Lung (tissue), 12 donors: ENCODE data around the gene POLA1. TPM values are rescaled to one million over a fixed set of nuclear protein-coding genes. Genes with fewer than 3 reads are reported as not detected.

Experiments used
- ATAC-seq: fragments of 200-7000 bp; cut with Tn5 transposase; one replicate; pipeline ENCODE4 v1.9.1; 2020; ENCODE audit warnings: moderate number of reproducible peaks; ENCODE audit not compliant: insufficient read depth, low FRiP score
- DNase-seq, 3 donors: peaks; one replicate each; pipeline ENCODE4 v3.0.0-alpha.2; 2013 to 2017
- H3K27ac ChIP-seq, 2 donors: one replicate each; pipeline ENCODE4 v1.5.1; 2013; ENCODE audit warnings: mild to moderate bottlenecking in 2 of 2, moderate library complexity in 2 of 2, control low read depth in 1 of 2, inconsistent platforms in 1 of 2, low read depth in 1 of 2, low read length in 1 of 2
- H3K27me3 ChIP-seq, 3 donors: one replicate each; pipeline ENCODE4 v1.5.1; 2013; ENCODE audit warnings: low read length in 2 of 3; ENCODE audit not compliant: control insufficient read depth in 3 of 3, insufficient read depth in 3 of 3
- H3K36me3 ChIP-seq, 4 donors: one replicate each; pipeline ENCODE4 v1.5.1; 2013; ENCODE audit warnings: low read length in 4 of 4, mild to moderate bottlenecking in 1 of 4, moderate library complexity in 1 of 4; ENCODE audit not compliant: control insufficient read depth in 4 of 4, insufficient read depth in 4 of 4
- H3K4me1 ChIP-seq, 5 donors: one replicate each; pipeline ENCODE4 v1.5.1; 2013; ENCODE audit warnings: low read length in 5 of 5, mild to moderate bottlenecking in 2 of 5, moderate library complexity in 1 of 5; ENCODE audit not compliant: control insufficient read depth in 5 of 5, insufficient read depth in 5 of 5
- H3K4me3 ChIP-seq: one replicate; pipeline ENCODE4 v1.5.1; 2013; ENCODE audit warnings: mild to moderate bottlenecking, control low read depth, moderate library complexity
- H3K9ac ChIP-seq, 2 donors: one replicate each; pipeline ENCODE4 v1.5.1; 2013; ENCODE audit warnings: low read length in 2 of 2, control low read depth in 1 of 2; ENCODE audit not compliant: insufficient read depth in 1 of 2
- H3K9me3 ChIP-seq, 4 donors: one replicate each; pipeline ENCODE4 v1.5.1; 2013; ENCODE audit warnings: low read length in 3 of 4, mild to moderate bottlenecking in 1 of 4, moderate library complexity in 1 of 4; ENCODE audit not compliant: control insufficient read depth in 4 of 4, insufficient read depth in 3 of 4
- CTCF ChIP-seq: IDR thresholded peaks from 2 replicates; pipeline ENCODE4 v1.5.1; 2012; ENCODE audit warnings: mild to moderate bottlenecking; ENCODE audit errors: control extremely low read depth, extremely low read depth
- WGBS, 2 donors: extraction: QIAGEN DNeasy Blood & Tissue Kit; methylation state at CpG; one replicate each; pipeline ENCODE4 v1.1.7; 2013; 5-methylcytosine and 5-hydroxymethylcytosine counted together
- polyA plus RNA-seq, 2 donors: library from polyadenylated mRNA; stranded (reverse); fragments of 200-250 nt; gene quantifications; one replicate each; pipeline ENCODE4 v1.2.1, GENCODE V29; 2013
- total RNA-seq, 2 donors: library from RNA; depleted of rRNA in 1 of 2; stranded (reverse); fragments of >200 nt in 1 of 2; gene quantifications; one replicate each; pipeline ENCODE4 v1.2.1, GENCODE V29; 2014 to 2021
- donor health status: control.
- donor health status: control.
- donor health status: Bipolar disorder and iron deficiency.
- donor health status: healthy.
- donor health status: DM: yes; HTN: yes; CAD: no.

Gene POLA1
- total and polyA plus RNA-seq, 4 donors, result 2.4 to 18.7 (median 6.1) TPM

- no peak overlapping the region for H3K27ac ChIP-seq
- TF ChIP-seq CTCF, result no peak
- H3K9me3 ChIP-seq, result peaks cover 0 to 2% (median 0%) of the 10 kb centered on the region in 4 donors
- no peak overlapping the region for H3K4me3 ChIP-seq
- no peaks in the 10 kb centered on the region for H3K27me3 ChIP-seq
- no peak for DNase-seq
- H3K9ac ChIP-seq, result no peak overlapping the region
- no peaks in the 10 kb centered on the region for H3K36me3 ChIP-seq
- no peaks in the 10 kb centered on the region for H3K4me1 ChIP-seq
- 72 to 100% methylated on average over 5 of the region's 5 CpGs for WGBS, 2 donors
- ATAC-seq, result no peak
Measured at GRCh38 chrX:24969812-24970211, 276.1 kb downstream of the POLA1 start.

- DNase-seq (no peak), ATAC-seq (no peak)
- Histone ChIP-seq H3K4me3 (no peak overlapping the region), H3K27ac (no peak overlapping the region), H3K36me3 (no peaks in the 10 kb centered on the region), H3K9me3 (no peaks in the 10 kb centered on the region), H3K27me3 (peaks cover 0 to 6% (median 3%) of the 10 kb centered on the region in 3 donors), H3K4me1 (no peaks in the 10 kb centered on the region), H3K9ac (no peak overlapping the region)
- TF ChIP-seq CTCF, result no peak
- 90 to 96% methylated on average over 3 of the region's 3 CpGs for WGBS, 2 donors
Measured at GRCh38 chrX:24979081-24979480, 285.4 kb downstream of the POLA1 start.

GRCh38 chrX:24981030-24981429, 287.3 kb downstream of the POLA1 start:
- 64 to 98% methylated on average over 3 of the region's 3 CpGs for WGBS, 2 donors
- no peak overlapping the region for H3K27ac ChIP-seq

More at GRCh38 chrX:24981030-24981429, 287.3 kb downstream of the POLA1 start:
- Histone ChIP-seq H3K9ac (no peak overlapping the region), H3K4me3 (no peak overlapping the region), H3K27me3 (peaks cover 0 to 3% (median 2%) of the 10 kb centered on the region in 3 donors), H3K9me3 (no peaks in the 10 kb centered on the region), H3K36me3 (no peaks in the 10 kb centered on the region), H3K4me1 (no peaks in the 10 kb centered on the region)
- DNase-seq (no peak), ATAC-seq (no peak)
- TF ChIP-seq CTCF, result no peak
